Ascending aorta (tissue), 2 donors: ENCODE data around the gene LRSAM1. TPM values are rescaled to one million over a fixed set of nuclear protein-coding genes. Genes with fewer than 3 reads are reported as not detected.

Source experiments
- DNase-seq, 2 donors: peaks; one replicate each; pipeline ENCODE4 v3.0.0-alpha.2; 2019; ENCODE audit warnings: low spot score in 2 of 2
- H3K27ac ChIP-seq, 2 donors: fragments of 200-600 bp; sonication (generic); one replicate each; pipeline ENCODE4 v1.5.1; 2016 to 2017; ENCODE audit warnings: mild to moderate bottlenecking in 1 of 2
- H3K27me3 ChIP-seq: fragments of 200-600 bp; sonication (generic); one replicate; pipeline ENCODE4 v1.5.1; 2017
- H3K36me3 ChIP-seq, 2 donors: fragments of 200-600 bp; sonication (generic); one replicate each; pipeline ENCODE4 v1.5.1; 2016
- H3K4me1 ChIP-seq, 2 donors: fragments of 200-600 bp; sonication (generic); one replicate each; pipeline ENCODE4 v1.5.1; 2016 to 2017; ENCODE audit warnings: mild to moderate bottlenecking in 1 of 2
- H3K4me3 ChIP-seq, 2 donors: fragments of 200-600 bp; sonication (generic); one replicate each; pipeline ENCODE4 v1.5.1; 2016 to 2017; ENCODE audit warnings: mild to moderate bottlenecking in 1 of 2
- H3K9me3 ChIP-seq, 2 donors: fragments of 200-600 bp; sonication (generic); one replicate each; pipeline ENCODE4 v1.5.1; 2016
- CTCF ChIP-seq, 3 experiments: fragments of 200-600 bp in 2 of 3; fragments of 450-650 bp in 1 of 3; sonication (generic) in 2 of 3; IDR thresholded peaks; one replicate each; pipeline ENCODE4 v1.5.1; 2016 to 2019; ENCODE audit warnings: antibody characterized with exemption in 3 of 3, mild to moderate bottlenecking in 1 of 3, moderate library complexity in 1 of 3
- intact Hi-C: fragments of 100-400 bp; cut with DNase I; formaldehyde crosslinking; loops from one replicate; pipeline ENCODE4 v1.15.1; 2023
- total RNA-seq: library from RNA; depleted of rRNA; stranded (reverse); fragments of >200 nt; gene quantifications from one replicate; pipeline ENCODE4 v1.1.0, GENCODE V29; 2016

Gene LRSAM1
- total RNA-seq, 1 donor from 2014 or later: 22.8 TPM

GRCh38 chr9:127529671-127530070, 78.4 kb downstream of the LRSAM1 start:
- TF ChIP-seq CTCF (IDR thresholded peaks at IDR 0.05): no peak
- Histone ChIP-seq H3K9me3 (no peaks in the 10 kb centered on the region), H3K36me3 (peaks cover 23 to 46% of the 10 kb centered on the region in 2 donors), H3K27me3 (no peaks in the 10 kb centered on the region), H3K4me3 (no peak overlapping the region), H3K27ac (peak overlapping the region; percentile 57 to 76), H3K4me1 (peaks cover 0 to 27% of the 10 kb centered on the region in 2 donors)
- intact Hi-C loops: no loop called here
- DNase-seq: no peak

- peak overlapping the region; percentile 57 to 76 for H3K27ac ChIP-seq
- no peaks in the 10 kb centered on the region for H3K27me3 ChIP-seq
- TF ChIP-seq CTCF (IDR thresholded peaks at IDR 0.05): no peak
- intact Hi-C loops: no loop called here
- H3K4me1 ChIP-seq: peaks cover 0 to 31% of the 10 kb centered on the region in 2 donors
- DNase-seq: no peak
- H3K36me3 ChIP-seq: peaks cover 17 to 39% of the 10 kb centered on the region in 2 donors
- no peak overlapping the region for H3K4me3 ChIP-seq
- H3K9me3 ChIP-seq: no peaks in the 10 kb centered on the region
Observed at GRCh38 chr9:127530206-127530941, 79.1 kb downstream of the LRSAM1 start.

- intact Hi-C loops: no loop called here
- Histone ChIP-seq H3K27me3 (no peaks in the 10 kb centered on the region), H3K27ac (no peak overlapping the region), H3K36me3 (peaks cover 8 to 26% of the 10 kb centered on the region in 2 donors), H3K4me1 (peaks cover 4 to 44% of the 10 kb centered on the region in 2 donors), H3K4me3 (no peak overlapping the region), H3K9me3 (no peaks in the 10 kb centered on the region)
- DNase-seq: no peak
- TF ChIP-seq CTCF (IDR thresholded peaks at IDR 0.05): no peak
Observed at GRCh38 chr9:127531676-127532075, 80.4 kb downstream of the LRSAM1 start.

DNA sequence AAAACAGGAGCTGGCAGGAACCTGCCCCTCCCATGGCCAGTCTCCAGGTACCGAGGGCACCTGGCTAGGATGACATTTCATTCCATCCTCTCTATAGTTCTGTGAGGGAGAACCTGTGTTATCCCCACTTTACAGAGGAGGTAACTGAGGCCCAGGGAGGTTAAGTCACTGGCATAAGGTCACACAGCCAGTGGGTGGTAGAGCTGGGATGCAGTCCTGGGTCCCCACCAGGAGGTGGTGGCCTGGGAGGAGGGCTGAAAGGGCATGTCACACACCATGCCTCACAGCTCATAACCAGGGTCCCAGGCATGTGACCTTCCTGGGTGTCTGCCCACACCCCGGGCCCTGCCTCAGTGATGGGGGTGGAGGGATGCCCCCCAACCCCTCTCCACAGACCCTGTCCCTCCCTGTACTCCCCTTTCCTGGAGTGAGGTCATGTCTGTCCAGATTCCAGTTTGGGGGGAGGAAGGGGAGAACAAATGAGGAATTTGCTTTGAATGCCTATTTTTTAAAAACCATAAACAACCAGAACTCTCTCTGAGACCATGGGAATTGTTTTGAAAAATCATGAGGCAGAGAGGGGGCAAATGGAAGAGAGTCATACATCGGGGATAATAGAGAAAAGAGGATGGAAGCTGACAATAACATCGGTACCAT, 83.1 kb downstream of the LRSAM1 start:
- H3K4me1 ChIP-seq: peaks cover 9 to 54% of the 10 kb centered on the region in 2 donors
- peak overlapping the region; percentile 59 to 82 for H3K27ac ChIP-seq
- no peaks in the 10 kb centered on the region for H3K9me3 ChIP-seq
- DNase-seq: no peak
- peaks cover 2 to 18% of the 10 kb centered on the region in 2 donors for H3K36me3 ChIP-seq
- intact Hi-C loops: no loop called here
- TF ChIP-seq CTCF (IDR thresholded peaks at IDR 0.05): no peak
- H3K4me3 ChIP-seq: no peak overlapping the region
- no peaks in the 10 kb centered on the region for H3K27me3 ChIP-seq

DNA sequence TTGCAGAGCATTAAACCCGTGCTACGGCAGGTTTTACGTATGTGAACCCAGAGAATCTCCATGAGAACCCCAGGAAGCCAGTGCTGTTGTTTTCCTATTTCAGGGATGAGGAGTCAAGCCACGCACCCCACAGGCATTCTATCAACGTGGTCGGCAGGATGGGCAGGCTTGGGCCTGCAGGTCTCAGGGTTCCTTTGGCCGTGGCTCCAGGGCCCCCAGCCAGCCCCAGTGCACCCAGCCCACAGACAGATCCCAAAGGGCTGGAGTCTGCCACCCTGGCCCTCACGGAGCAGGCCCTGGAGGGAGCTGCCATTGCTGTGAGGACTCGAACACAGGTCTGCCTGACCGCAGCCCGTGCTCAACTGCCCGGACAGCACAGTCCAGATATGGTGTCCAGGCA, 83.6 kb downstream of the LRSAM1 start:
- Histone ChIP-seq H3K27me3 (no peaks in the 10 kb centered on the region), H3K9me3 (no peaks in the 10 kb centered on the region), H3K36me3 (peaks cover 2 to 17% of the 10 kb centered on the region in 2 donors), H3K4me1 (peaks cover 15 to 59% of the 10 kb centered on the region in 2 donors), H3K4me3 (no peak overlapping the region), H3K27ac (peak overlapping the region; percentile 59 to 82)
- intact Hi-C loops: no loop called here
- no peak for TF ChIP-seq CTCF (IDR thresholded peaks at IDR 0.05)
- DNase-seq: no peak
